NCI-H446 (cell line): ENCODE data around the gene KIFAP3.
A peak's percentile ranks its signal among the peaks of the same experiment; 100 is the strongest.

Experiments
- DNase-seq, 2 experiments: peaks; one replicate each; lab custom pipeline; 2025; lab: John Stamatoyannopoulos, UW

KIFAP3 gene

DNA sequence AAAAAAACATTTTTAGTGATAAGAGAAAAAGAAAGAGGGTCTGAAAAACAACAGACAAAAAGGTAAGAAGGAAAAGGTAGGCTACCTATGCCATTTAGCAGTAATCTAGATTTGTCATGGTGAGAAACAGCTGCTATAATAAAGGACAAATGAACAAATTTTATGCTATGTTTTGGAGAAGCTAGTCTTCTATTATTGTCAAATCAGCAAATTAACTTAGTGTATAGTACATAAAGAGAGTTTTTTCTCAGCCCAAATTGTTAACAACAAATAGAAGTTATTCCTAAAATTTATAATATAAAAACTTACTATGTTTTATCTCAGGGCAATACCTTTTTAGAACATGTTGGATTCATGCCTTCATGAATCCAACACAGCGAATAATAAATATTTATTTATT, 88.7 kb downstream of the KIFAP3 start:
- no peak for DNase-seq

DNA sequence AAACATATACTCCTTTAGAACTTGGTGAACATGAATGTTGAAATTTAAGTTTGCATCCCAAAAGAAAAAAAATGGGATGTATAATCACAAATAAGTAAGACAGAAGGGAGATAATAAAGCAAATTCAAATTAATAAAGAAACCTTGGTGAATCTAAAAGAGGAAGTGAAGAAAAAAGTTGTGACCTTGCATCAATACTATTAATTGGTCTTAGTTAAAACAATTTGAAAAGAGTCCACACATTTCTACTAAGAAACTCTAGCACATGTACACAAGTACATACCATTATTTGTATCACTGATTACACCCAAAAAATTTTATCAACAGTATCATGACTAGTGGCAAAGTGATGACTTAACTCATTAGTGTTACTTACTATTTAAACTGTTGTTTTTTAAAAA, 100.4 kb downstream of the KIFAP3 start:
- no peak for DNase-seq

DNA sequence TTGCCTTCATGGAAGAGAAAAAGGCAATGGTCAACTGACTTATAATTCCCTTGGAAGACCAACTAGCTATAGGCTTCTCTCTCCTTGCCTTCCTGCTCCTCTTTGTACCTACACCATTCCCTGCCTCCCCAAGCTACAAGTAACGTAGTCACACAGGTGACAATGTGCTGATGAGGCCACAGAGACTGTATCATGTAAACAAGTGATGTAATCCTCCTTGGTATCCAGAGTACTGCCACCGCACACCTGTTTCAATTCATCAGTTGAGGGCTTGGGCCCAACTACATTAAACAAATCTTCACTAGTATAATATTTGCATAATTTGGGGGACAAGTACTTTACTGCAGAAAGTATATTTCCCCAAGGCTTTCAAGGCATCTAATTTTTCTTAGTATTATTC, 104.4 kb downstream of the KIFAP3 start:
- no peak for DNase-seq

DNA sequence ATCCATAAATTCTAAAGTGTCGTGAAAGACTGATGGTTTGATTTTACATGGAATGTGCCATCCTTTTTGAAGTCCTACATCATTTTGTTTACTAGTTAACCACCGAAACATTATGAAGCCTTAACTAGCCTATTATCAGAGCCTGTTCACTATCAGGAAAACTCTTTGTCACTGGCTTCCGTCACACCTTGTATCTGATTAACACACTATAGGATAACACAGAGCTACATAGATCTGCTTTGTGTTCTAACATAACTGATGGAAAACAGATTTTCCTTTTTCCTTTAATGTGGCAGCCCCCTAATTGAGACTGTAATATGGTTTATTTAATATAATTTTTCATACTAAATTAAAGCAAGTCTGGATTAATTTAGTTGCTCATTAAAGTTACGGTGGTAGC, 106.3 kb downstream of the KIFAP3 start:
- no peak for DNase-seq

DNA sequence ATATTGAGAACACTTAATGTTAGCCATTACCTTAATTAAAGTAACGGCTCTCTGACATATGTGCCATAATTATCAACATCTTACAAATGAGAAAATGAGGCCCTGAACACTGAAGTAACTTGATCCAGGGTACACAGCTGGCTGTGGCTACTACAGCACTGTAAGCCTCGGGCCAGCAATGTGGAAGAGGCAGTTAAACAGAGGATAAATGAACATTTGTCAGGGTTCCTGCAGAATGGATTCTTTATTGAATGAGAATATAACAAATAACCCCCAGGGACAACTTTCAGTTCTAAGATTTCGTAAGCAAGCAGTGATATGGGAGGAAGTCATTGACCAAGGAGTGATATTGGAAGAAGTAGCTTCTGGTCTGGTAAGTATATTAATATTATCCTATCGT, 110.3 kb downstream of the KIFAP3 start:
- DNase-seq, result no peak

DNA sequence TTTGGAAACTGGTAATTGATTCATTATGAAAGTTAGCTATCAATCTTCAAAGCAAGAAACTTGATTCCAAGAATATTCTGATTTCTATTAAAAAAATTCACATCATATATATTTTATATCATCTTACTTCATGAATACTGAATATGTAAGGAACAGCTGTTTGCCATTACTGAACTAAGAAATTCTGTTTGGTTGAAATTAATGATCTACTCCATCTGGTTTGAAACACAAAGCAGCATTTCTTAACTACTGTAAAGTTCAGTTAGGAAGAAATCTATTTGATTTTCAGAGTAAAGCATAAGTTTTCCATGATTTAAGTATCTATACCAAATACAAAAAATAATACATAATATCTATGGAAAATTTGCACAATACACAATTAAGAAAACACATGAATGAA, 114.8 kb downstream of the KIFAP3 start:
- no peak for DNase-seq

DNA sequence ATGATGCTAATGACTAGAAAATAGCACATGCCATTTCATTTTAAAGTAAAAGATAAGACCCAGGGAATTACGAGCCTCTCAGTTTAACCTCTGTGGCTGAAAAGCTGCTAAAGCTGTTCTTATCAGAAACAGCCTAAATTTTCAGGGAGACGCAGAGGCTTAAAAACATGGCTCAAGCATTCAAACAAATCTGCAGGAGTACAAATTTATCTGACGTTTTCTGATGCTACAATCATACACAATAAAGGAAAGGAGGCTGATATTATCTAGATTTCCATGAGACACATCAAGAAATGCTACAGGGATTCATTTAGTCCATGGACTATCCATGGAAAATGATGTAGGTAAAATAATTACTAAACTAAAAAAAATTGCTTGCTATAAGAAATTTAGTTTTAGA, 115.5 kb downstream of the KIFAP3 start:
- DNase-seq, result no peak

DNA sequence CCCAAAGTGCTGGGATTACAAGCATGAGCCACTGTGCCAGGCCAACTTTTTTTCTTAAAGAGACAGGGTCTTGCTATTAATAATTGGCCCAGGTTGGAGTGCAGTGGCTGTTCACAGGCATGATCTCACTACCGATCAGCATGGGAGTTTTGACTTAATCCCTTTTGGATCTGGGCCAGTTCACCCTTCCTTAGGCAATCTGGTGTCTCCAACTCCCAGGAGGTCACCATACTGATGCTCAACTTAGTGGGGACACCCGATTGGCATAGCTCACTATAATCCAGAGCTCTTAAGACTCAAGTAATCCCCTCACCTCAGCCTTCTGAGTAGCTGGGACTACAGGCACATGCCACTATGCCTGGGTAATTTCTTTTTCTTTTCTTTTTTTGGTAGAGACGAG, 116.6 kb downstream of the KIFAP3 start:
- peak in 1 of 2 experiments; percentile 32 for DNase-seq

DNA sequence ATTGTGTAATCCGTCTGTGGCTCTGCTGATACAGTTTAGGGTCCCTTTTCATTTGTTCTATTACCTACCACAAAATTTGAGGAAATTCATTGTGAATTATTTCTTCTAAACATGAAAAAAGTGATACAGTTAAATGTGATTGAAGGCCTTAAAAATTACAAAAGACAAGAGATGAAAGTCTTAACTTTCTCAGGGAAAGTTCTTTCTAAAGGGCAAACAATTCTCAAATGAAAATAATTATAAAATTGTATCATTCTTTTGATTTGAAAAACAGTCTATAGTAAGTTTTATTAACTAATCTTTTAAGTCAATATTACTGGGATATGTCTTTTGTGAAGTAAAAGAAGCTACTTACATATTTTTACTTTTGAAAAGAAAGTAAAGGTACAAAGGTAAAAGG, 123.4 kb downstream of the KIFAP3 start:
- no peak for DNase-seq

DNA sequence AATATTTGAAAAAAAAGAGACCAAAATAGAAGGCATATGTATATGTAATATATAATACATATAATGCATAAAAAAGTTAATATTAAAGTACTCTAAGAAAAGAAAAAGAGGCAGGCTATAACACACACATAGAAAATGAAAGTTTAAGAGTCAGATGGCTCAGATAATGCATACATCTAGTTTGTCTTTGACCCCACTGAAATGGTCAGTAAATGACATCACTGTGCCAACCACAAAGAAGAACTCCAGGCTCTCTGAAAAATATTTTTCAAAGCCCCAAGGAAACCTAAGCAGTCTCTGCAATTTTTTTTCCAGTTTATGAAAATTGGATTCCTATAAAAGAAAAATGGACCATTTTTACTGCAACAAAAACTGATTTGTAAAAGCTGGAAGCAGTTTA, 125.4 kb downstream of the KIFAP3 start:
- DNase-seq, result no peak

DNA sequence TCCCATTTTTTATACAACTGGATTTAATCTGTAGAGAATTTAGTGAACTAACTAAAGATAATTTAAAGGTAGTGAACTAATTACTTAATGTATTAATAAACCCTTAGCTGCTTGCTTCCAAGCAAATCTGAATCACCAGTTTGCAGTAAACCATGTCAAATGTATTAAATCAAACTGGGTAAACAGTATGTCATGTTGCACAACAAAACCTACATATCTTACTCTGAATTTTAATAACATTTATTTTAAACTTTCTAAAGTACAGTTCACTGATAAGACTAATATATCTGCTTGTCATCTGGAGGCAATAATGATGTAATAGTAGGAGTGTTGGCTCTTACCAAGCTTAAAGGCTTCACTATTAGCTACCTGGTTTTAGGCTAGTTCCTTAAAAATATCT, 128.3 kb downstream of the KIFAP3 start:
- no peak for DNase-seq

DNA sequence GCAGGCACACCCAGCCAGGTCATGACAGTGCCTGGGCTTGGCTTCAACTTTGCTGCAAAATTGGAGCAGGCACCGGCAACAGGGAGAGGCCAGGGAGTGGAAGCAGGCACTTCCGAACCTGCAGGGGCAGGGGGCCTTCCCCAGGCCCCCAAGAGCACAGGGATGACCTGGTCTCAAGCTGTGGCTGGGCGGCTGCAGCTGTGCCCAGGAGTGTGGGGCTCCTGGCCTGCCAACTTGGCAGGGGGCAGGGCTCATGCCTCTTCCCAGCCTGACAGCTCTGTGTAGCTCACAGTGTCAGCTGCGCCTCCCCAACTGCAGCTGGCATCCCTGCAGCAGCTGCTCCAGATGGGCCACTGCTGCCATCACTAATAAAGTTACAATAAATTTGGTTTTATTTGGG, 129.3 kb downstream of the KIFAP3 start:
- no peak for DNase-seq

DNA sequence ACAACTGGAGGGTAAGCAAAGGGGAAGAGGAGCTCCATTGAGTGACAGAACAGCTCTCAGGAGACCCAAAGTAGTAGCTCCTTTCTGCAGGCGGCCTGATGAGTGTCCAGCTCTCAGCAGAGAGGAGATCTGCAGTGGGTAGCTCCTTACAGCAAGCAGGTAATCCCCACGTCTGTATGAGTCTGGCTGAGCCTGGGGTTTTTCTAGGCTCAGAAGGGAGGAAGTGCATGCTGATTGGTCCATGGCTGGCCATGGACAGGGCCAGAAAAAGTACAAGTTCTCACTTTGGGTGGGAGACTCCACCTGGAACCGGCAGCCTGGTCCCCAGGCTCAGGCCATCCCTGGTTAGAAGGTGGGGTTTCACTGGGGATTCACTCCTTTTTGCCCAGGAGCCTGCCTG, 129.9 kb downstream of the KIFAP3 start:
- no peak for DNase-seq

DNA sequence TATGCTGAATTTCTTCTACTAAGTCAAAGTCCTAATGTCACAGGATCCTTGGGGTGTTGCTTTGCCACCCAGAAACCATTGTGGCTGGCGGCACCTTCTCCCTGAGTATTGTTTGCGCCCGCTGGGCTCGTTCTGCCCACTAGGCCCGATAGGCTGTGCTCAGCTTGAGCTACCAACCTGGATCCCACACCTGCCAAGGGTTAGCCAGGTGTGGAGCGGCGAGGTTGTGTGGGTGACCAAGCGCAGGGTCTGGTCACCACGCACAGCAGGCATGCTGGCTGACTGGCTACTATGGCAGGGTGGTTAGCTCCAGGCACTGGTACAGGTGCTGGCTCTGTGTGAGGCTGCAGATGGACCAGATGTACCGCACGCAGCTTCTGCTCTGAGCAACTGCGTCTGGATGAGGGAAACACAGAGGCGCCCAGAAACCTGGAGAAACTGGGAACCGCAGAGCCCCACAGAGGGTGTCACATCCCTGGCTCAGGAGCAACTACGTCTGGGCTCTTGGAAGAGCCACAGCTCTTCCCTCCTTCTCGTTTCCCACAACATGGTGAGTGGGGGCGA, 130.4 kb downstream of the KIFAP3 start:
- DNase-seq, result no peak

DNA sequence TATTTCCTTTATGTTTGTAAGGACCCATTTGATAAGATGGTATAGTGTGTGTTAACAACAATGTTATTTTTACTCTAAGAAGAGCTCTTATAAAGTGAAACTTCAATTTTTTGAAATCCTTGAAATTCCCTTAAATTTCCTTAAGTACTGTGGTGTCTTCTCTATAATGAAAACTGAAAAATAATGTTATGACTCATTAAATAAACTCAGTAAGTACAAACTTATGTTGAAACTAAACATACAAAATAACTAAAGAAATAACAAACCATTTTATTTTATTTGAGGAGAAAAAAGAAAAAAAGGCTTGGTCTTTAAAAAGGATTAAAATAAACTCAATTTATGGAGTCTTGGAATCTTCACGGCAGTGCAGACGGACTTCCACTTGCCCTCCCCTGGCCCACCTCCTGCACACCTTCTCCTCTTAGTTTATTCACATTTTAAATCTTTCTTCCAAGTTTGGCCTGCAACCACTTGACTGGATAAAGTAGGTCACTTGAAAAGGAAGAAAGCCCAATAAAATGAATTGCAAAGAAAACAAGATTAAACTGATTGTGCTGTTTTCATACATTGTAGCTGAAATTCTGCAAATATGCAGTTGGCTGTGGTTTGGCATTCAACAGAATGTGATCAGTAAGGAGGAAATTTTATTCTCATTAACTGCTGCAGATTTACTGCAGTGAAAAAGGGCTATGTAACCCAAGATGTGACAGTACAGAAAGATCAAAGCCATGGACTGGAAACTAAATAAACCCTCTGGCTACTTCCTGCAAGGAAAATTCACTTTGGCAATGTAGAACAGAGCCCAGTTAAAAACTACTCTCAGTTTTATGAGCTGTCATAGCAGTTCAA, 132.3 kb downstream of the KIFAP3 start:
- no peak for DNase-seq

DNA sequence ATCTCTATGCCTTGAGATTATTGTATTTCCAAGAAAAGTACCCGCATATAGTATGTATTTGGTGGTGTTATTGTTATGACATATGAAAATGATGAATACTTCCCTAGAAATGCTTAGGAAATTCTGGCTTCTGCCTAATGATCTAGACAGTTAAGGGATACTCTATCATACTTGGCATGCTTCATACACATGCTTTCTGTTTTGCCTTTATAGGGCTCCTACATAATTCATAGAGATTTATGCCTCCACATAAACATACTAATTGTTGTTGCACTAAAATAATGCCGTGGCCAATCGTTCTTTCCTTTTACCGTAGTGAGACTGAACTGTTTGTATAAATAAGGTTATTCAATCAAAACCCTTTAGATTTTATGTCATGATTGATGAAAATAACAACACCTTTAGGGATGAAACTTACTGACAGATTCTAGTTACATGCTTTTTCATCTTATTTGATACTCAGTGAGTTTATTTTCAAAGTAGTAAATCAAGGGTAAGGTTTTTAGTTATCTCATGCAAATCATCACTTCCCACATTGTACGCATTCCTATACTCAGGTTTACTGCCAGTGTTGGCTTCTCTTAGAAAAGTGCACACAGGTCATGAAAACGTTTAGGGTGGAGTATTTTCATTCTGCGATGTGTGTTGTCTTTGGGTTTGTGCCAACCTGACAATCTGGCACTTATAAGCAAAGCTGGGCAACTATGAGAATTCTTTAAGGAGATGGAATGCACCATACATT, 140.3 kb downstream of the KIFAP3 start:
- peak in 1 of 2 experiments; percentile 14 for DNase-seq

DNA sequence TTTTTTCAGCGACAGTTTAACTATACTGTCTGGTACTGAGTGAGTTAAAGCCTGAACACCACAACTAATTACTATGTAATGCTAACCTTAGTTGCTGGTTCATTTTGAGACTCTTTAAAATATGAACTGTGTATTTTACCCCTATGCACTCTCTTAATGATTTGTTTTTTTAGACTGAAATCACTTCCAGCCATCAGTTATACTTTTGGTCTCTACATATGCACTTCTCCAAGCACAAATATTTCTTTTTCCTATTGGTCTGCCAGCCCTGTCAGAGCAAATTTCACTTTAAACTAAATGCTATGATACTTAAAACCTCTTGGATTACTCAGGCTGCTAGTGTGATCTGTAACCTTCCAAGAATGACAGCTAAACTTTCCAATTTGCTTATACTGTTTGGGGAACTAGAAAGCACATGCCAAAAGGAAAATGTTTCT, 142.7 kb downstream of the KIFAP3 start:
- no peak for DNase-seq

DNA sequence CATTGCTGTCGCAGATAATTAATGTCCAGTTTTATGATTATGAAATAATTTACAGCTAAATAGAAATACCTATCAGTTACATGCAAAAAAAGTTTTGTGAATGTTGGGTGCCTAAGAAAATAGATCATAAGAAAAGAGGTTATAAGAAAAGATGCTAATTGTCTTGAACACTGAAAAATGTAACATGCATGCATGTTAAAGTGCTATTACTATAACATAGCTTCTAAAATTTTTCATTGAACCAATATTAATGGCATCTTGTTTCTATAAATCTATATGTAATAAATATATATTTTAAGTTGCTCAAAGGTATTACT, 145.3 kb downstream of the KIFAP3 start:
- DNase-seq, result no peak

DNA sequence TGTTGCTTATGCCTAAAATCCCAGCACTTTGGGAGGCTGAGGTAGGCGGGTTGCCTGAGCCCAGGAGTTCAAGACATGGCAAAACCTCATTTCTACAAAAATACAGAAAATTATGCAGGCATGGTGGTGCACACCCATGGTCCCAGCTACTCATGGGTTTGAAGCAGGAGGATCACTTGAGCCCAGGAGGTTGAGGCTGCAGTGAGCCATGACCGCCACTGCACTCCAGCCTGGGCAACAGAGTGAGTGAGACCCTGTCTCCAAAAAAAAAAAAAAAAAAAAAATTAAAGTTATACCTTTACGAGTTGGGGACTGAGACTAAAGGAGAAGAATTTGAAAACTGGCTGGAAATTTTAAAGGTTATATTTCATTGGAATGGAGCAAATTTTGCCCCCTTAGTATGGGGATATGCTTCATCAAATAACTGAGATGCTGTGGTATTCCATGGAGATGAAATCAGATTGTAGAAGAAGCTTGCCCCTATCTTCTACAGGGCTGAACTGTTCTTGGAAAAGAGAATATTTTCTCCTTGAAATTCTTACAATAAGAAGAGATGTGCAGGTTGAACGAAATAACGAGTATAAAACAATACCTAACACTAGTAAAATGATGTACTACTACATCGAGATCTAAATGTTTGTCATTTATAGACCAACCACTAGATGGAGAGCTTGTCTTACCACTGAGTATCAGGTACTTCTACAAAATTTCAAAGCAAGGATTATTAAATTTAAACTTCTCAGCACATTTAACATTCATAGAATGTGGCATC, 145.9 kb downstream of the KIFAP3 start:
- peak; percentile 24 to 65 for DNase-seq

DNA sequence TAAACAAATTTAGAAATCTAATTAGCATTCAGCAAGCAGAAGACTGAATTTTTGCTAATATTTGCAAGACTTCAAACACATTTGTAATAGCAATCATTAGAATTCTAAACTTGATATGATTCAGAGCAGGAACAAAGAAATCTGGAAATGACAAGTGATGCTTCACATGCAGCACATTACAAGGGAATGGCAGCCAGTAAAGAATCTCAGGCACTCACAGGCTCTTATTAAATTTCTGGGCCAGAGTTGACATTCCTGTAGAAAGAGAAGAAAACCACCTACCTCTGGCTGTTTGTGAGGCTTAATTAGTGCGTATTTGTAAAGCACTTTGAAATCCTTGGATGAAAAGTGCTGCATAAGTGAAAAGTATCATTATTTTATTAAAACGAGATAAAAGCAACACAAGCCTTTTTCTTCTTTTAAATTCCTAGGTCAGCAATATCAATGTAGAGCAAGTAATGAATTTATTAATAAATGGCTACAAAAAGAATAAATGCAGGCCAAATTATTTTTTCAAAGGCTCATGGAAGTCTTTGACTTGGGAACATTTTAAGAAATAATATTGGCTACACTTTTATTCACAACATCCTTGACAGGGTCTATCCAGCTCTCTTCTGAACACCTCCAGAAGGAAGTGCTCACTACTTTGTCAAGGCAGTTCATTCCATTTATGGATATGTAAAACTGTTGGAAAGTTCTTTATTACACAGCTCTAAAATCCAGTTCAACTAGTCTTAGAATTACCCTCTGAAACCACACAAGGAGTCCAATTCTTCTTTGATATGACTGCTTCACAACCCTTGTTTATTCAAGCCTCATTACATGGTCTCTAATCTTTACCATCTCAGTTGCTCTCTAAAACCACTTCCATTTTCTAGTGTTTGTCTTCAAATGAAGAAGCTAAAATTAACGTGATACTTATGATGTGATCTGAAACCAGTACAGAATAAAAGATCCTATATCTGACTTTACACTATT, 148.7 kb downstream of the KIFAP3 start:
- no peak for DNase-seq

DNA sequence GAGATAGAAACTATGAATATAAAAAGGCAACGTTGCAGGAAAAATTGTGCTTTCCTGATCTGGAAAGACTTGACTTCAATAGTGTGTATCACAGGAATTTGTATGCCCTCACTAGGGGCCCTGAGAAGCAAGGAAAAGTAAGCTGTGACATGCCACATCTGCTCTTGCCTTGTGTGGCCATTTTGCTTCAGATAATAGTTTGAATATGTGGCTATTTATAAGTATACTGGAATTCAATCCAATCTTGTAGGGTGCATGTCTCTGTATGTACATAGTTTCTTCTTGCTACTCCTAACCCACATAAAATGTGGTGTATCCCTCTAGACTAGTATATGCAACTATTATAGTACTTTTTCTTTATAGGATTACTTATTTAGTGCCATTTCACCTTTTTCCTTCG, 149.7 kb downstream of the KIFAP3 start:
- no peak for DNase-seq
